ENCODE measurements around the gene MUC4. TPM values are rescaled to one million over a fixed set of nuclear protein-coding genes. Genes with fewer than 3 reads are reported as not detected.
"Not testable (repeated sequence)": the region's sequence is repeated elsewhere in the genome, so short reads cannot be mapped to it uniquely, and the experiment has no call there.

MUC4 gene
- polyA plus RNA-seq, 1 experiment: not detected

DNA sequence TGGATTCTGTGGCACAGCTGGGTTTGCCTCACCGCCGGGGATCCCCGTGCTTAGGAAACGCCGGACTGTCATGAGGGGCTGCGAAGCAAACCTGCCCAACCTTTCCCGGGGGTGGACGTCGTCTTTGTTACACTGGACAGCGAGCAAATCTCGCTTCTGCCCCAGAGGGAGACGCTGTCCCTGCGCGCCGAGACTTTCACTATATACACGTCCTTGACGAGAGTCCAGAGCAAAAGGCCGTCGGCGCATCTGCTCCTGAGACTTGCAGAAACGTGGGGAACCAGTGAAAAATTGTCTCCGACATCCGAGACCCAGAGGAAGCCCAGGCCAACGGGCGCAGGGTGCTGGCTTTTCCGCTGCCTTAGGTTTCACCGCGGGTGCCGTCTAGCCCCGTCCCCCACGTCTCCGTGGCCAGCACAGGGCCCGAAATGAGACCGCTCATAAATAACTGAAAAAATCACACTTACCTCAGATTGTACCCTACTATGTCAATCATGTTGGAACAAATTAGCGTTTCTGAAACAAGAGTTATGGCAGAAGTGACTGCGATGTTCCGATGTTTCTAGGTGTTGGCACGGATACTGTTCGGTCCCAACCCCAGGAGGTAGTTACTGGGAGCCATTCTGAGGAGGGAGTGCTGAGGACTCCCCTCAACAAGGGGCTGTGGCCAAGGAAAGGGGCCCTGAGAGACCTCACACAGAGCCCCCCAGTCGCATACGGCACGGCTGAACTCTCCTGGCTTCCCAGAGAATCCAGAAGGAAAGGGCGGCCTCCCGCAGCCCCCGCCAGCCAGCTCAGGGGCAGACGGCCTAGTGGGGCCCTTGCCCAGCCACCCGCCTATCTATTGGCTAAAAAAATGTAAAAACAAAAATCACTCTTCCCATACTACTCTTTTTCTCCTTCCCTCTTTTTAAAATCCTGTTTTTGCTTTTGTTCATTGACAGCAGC lies 14.4 kb upstream of the MUC4 start:
- ChIA-PET CTCF (interaction anchor here (2.4 kb wide), 1 partner anchor 24 kb away, joined by 12 read pairs; no protein-coding TSS in a partner anchor), POLR2A (no interaction called here)
- TF ChIP-seq CTCF (IDR thresholded peaks at IDR 0.05; ENCODE audit: insufficient read depth, low read depth, low read length): no peak
- Histone ChIP-seq H3K27me3 (ENCODE audit: control insufficient read depth, insufficient read depth, low read length) (peaks cover 9% of the 10 kb centered on the region; the same call in 1 of the 2 replicates), H3K4me3 (ENCODE audit: low read depth, low read length) (no peak overlapping the region), H3K36me3 (ENCODE audit: control insufficient read depth, insufficient read depth, low read length) (no peaks in the 10 kb centered on the region)
- DNase-seq (ENCODE audit: low read depth): no peak

GRCh38 chr3:195825191-195825588 lies 13.5 kb upstream of the MUC4 start:
- Histone ChIP-seq H3K4me3 (ENCODE audit: low read depth, low read length) (no peak overlapping the region), H3K36me3 (ENCODE audit: control insufficient read depth, insufficient read depth, low read length) (no peaks in the 10 kb centered on the region), H3K27me3 (ENCODE audit: control insufficient read depth, insufficient read depth, low read length) (peaks cover 9% of the 10 kb centered on the region; the same call in 1 of the 2 replicates)
- POLR2A ChIA-PET: no interaction called here
- CTCF ChIA-PET: no interaction called here
- TF ChIP-seq CTCF (IDR thresholded peaks at IDR 0.05; ENCODE audit: insufficient read depth, low read depth, low read length): no peak
- DNase-seq (ENCODE audit: low read depth): no peak

DNA sequence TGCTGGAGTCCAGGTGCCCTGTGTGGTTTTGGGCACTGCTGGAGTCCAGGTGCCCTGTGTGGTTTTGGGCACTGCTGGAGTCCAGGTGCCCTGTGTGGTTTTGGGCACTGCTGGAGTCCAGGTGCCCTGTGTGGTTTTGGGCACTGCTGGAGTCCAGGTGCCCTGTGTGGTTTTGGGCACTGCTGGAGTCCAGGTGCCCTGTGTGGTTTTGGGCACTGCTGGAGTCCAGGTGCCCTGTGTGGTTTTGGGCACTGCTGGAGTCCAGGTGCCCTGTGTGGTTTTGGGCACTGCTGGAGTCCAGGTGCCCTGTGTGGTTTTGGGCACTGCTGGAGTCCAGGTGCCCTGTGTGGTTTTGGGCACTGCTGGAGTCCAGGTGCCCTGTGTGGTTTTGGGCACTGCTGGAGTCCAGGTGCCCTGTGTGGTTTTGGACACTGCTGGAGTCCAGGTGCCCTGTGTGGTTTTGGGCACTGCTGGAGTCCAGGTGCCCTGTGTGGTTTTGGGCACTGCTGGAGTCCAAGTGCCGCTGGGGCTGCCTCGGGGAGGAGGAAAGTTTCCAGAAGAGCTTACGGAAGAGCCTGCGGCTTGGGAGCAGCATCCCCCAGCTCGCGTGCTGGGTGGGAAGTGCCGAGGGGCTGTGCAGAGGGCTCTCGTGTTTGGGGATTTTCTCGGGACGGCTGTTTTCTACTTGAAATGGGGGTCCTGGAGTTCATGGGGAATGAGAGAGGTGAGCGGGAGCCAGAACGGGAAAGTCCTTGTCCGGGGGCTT lies 12.9 kb upstream of the MUC4 start:
- H3K4me3 ChIP-seq (ENCODE audit: low read depth, low read length); DNase-seq (ENCODE audit: low read depth); H3K27me3 ChIP-seq (ENCODE audit: control insufficient read depth, insufficient read depth, low read length); CTCF ChIA-PET; POLR2A ChIA-PET; H3K36me3 ChIP-seq (ENCODE audit: control insufficient read depth, insufficient read depth, low read length): not testable (repeated sequence)

- peaks cover 9% of the 10 kb centered on the region; the same call in 1 of the 2 replicates for H3K27me3 ChIP-seq (ENCODE audit: control insufficient read depth, insufficient read depth, low read length)
- CTCF ChIA-PET: no interaction called here
- POLR2A ChIA-PET: no interaction called here
- no peaks in the 10 kb centered on the region for H3K36me3 ChIP-seq (ENCODE audit: control insufficient read depth, insufficient read depth, low read length)
- DNase-seq (ENCODE audit: low read depth): no peak
- TF ChIP-seq CTCF (IDR thresholded peaks at IDR 0.05; ENCODE audit: insufficient read depth, low read depth, low read length): no peak
- no peak overlapping the region for H3K4me3 ChIP-seq (ENCODE audit: low read depth, low read length)
Measured at GRCh38 chr3:195823999-195824398, 12.3 kb upstream of the MUC4 start.

DNA sequence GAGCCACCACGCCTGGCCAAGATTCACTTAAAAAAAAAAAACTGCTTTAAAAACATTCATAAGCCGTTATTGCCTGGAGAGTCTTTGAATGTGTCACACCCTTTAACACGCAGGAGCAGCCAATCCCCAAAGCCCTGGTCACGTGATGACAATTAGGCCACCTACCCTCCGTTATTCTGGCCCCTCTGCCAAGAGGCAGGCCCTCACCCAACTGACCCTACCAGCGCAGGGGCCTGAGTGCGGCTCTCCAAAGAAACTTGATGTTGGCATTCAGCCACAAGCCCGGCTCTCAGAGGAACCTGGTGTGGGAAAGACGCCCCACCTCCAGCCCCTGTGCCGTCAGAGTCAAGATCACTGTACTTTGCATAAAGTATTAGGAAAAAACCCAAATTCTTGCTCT lies 11.6 kb upstream of the MUC4 start:
- no peak for TF ChIP-seq CTCF (IDR thresholded peaks at IDR 0.05; ENCODE audit: insufficient read depth, low read depth, low read length)
- Histone ChIP-seq H3K36me3 (ENCODE audit: control insufficient read depth, insufficient read depth, low read length) (no peaks in the 10 kb centered on the region), H3K4me3 (ENCODE audit: low read depth, low read length) (no peak overlapping the region), H3K27me3 (ENCODE audit: control insufficient read depth, insufficient read depth, low read length) (peaks cover 6% of the 10 kb centered on the region; the same call in 1 of the 2 replicates)
- ChIA-PET CTCF (no interaction called here), POLR2A (no interaction called here)
- DNase-seq (ENCODE audit: low read depth): no peak

Measured in BJ (cell line).